Karpas-422 (cell line): ENCODE results near the gene C10orf67. TPM values are rescaled to one million over a fixed set of nuclear protein-coding genes. Genes with fewer than 3 reads are reported as not detected.
"Not testable (repeated sequence)": the region's sequence is repeated elsewhere in the genome, so short reads cannot be mapped to it uniquely, and the experiment has no call there.

Experiments
- DNase-seq: peaks from one replicate; pipeline ENCODE4 v3.0.0-alpha.2; 2015
- H2AFZ ChIP-seq: fragments of 200-600 bp; sonication (generic); 2 replicates; pipeline ENCODE4 v1.6.1; 2014; ENCODE audit warnings: antibody characterized with exemption, low read length, mixed read lengths
- H3K27ac ChIP-seq: fragments of 200-600 bp; sonication (generic); 2 replicates; pipeline ENCODE4 v1.5.1; 2014; ENCODE audit warnings: mild to moderate bottlenecking, low read length, moderate library complexity
- H3K27me3 ChIP-seq: fragments of 200-600 bp; sonication (generic); 2 replicates; pipeline ENCODE4 v1.6.1; 2014; ENCODE audit warnings: low read length, mixed read lengths
- H3K36me3 ChIP-seq: fragments of 200-600 bp; sonication (generic); 2 replicates; pipeline ENCODE4 v1.6.1; 2014; ENCODE audit warnings: low read length, mixed read lengths; ENCODE audit not compliant: insufficient read depth
- H3K4me1 ChIP-seq: fragments of 200-600 bp; sonication (generic); 2 replicates; pipeline ENCODE4 v1.6.1; 2014; ENCODE audit warnings: mild to moderate bottlenecking, low read length, mixed read lengths
- H3K4me2 ChIP-seq: fragments of 200-600 bp; sonication (generic); 2 replicates; pipeline ENCODE4 v1.6.1; 2014; ENCODE audit warnings: low read length, low read depth, mild to moderate bottlenecking; ENCODE audit not compliant: poor library complexity, severe bottlenecking
- H3K4me3 ChIP-seq: fragments of 200-600 bp; sonication (generic); 2 replicates; pipeline ENCODE4 v1.5.1; 2014; ENCODE audit warnings: mild to moderate bottlenecking, antibody characterized with exemption, low read length, mixed read lengths
- H3K79me2 ChIP-seq: fragments of 200-600 bp; sonication (generic); 2 replicates; pipeline ENCODE4 v1.6.1; 2014; ENCODE audit warnings: mild to moderate bottlenecking, low read length, mixed read lengths
- H3K9ac ChIP-seq: fragments of 200-600 bp; sonication (generic); 2 replicates; pipeline ENCODE4 v1.6.0; 2014; ENCODE audit warnings: low read length
- H3K9me2 ChIP-seq: fragments of 200-600 bp; sonication (generic), shearing (Covaris generic); replicated peaks from 2 replicates; pipeline ENCODE4 v1.6.0; 2014; ENCODE audit warnings: mild to moderate bottlenecking, low read length, moderate library complexity; ENCODE audit not compliant: insufficient read depth
- H3K9me3 ChIP-seq: fragments of 300-700, 200-600 bp; sonication (generic); 2 replicates; pipeline ENCODE4 v1.6.1; 2014; ENCODE audit warnings: low read length, mixed read lengths
- H4K20me1 ChIP-seq: fragments of 200-600 bp; sonication (generic); 2 replicates; pipeline ENCODE4 v1.6.1; 2014; ENCODE audit warnings: mild to moderate bottlenecking, antibody characterized with exemption, low read length, low read depth; ENCODE audit not compliant: insufficient read depth
- total RNA-seq: library from RNA; depleted of rRNA; stranded (reverse); fragments of >200 nt; shearing (Covaris generic); gene quantifications from 2 replicates; pipeline ENCODE4 v1.2.3, GENCODE V29; 2014; ENCODE audit warnings: low replicate concordance

Gene C10orf67
- total RNA-seq, 1 experiment from 2014 or later: not detected

DNA sequence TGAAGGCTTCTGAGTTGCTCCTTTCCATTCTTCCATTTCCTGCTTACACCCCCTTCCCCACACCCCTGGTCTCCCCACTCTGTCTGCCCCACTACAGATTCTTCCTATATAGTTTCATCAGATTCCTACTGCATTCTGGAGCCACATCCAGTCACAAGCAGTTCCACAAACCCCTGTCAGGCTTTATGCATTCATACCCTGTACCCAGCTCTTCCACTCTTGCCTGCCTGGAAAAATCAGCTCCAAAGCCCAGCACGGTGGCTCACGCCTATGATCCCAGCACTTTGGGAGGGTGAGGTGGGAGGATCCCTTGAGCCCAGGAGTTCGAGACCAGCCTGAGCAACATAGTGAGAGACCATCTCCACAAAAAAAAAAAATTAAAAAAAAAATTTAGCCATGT is 60.4 kb downstream of the C10orf67 start:
- Histone ChIP-seq H3K27ac (no peak overlapping the region), H2AFZ (no peak overlapping the region), H3K9me2 (no peaks in the 10 kb centered on the region), H3K4me3 (no peak overlapping the region), H3K36me3 (no peaks in the 10 kb centered on the region), H3K4me1 (no peaks in the 10 kb centered on the region), H3K4me2 (no peak overlapping the region), H3K9ac (no peak overlapping the region), H4K20me1 (no peaks in the 10 kb centered on the region), H3K79me2 (no peaks in the 10 kb centered on the region), H3K9me3 (no peaks in the 10 kb centered on the region), H3K27me3 (no peaks in the 10 kb centered on the region)
- no peak for DNase-seq

GRCh38 chr10:23283680-23284079 is 60.9 kb downstream of the C10orf67 start:
- H3K4me2 ChIP-seq: no peak overlapping the region
- H2AFZ ChIP-seq: no peak overlapping the region
- no peaks in the 10 kb centered on the region for H4K20me1 ChIP-seq
- H3K27me3 ChIP-seq: no peaks in the 10 kb centered on the region
- no peaks in the 10 kb centered on the region for H3K9me3 ChIP-seq
- no peaks in the 10 kb centered on the region for H3K36me3 ChIP-seq
- no peak overlapping the region for H3K27ac ChIP-seq
- H3K9me2 ChIP-seq: no peaks in the 10 kb centered on the region
- no peaks in the 10 kb centered on the region for H3K4me1 ChIP-seq
- DNase-seq: no peak
- no peak overlapping the region for H3K9ac ChIP-seq
- no peak overlapping the region for H3K4me3 ChIP-seq
- no peaks in the 10 kb centered on the region for H3K79me2 ChIP-seq

DNA sequence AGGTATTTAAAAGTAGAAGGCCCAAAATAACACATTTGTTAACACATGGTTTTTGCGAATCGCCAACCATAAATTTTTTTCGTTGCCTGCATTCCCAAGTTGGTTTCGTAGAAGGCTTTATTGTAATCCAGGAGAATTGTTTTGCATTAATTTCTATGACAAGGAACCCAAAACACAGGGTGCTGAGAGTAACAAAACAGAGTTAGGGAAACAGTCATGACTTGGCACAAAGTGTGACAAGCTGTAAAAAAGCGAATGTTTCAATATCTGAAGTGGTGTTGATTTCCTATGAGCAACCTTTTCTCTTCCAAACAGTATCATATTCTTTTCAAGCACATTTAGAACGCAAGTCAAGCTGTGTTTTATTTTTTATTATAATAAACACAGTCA is 63.6 kb downstream of the C10orf67 start:
- Histone ChIP-seq H2AFZ (no peak overlapping the region), H3K27ac (no peak overlapping the region), H3K4me3 (no peak overlapping the region)

DNA sequence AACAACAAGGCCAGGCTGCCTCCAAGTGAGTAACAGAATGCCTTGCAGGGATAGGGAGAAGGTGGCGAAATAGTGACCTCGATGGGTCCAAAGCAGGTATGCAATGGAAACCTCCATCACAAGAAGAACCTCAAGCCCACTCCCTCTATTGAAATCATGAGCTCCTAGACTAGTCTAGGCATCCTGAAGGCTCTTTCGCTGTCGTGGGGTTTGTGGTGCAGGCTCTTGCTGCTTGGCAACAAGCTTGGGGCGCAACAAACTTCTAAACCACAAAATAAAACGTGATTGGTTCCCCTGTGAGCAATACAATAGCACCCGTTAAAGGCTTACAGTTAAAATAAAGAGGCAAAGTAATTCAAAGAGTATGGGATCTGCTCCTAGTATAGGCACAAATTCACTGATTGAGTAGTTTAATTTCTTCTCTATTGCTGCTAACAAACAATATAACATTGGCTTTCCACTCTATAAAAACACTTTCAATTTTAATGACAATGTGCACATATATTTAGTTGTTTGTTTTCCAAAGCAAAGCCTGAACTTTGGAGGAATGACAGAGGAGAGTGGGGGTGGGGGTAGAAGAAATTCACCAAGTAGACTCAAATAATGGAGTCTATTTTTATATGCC is 64.1 kb downstream of the C10orf67 start:
- Histone ChIP-seq H3K27ac (no peak overlapping the region), H3K4me1 (no peaks in the 10 kb centered on the region), H3K36me3 (no peaks in the 10 kb centered on the region), H3K79me2 (no peaks in the 10 kb centered on the region), H3K9me3 (no peaks in the 10 kb centered on the region), H3K9ac (no peak overlapping the region), H3K27me3 (no peaks in the 10 kb centered on the region), H3K4me2 (no peak overlapping the region), H3K4me3 (no peak overlapping the region), H2AFZ (no peak overlapping the region), H4K20me1 (no peaks in the 10 kb centered on the region), H3K9me2 (no peaks in the 10 kb centered on the region)
- DNase-seq: no peak

More for the DNA sequence above, 63.6 kb downstream of the C10orf67 start:
- Histone ChIP-seq H3K4me2 (no peak overlapping the region), H3K9ac (no peak overlapping the region), H3K4me1 (no peaks in the 10 kb centered on the region), H3K9me2 (no peaks in the 10 kb centered on the region), H3K79me2 (no peaks in the 10 kb centered on the region), H3K36me3 (no peaks in the 10 kb centered on the region), H4K20me1 (no peaks in the 10 kb centered on the region), H3K27me3 (no peaks in the 10 kb centered on the region), H3K9me3 (no peaks in the 10 kb centered on the region)
- no peak for DNase-seq

GRCh38 chr10:23275355-23275754 is 69.2 kb downstream of the C10orf67 start:
- H3K27me3 ChIP-seq: no peaks in the 10 kb centered on the region
- peaks cover 3% of the 10 kb centered on the region; the same call in 1 of the 2 replicates for H3K9me3 ChIP-seq
- no peak overlapping the region for H2AFZ ChIP-seq
- H3K9me2 ChIP-seq: no peaks in the 10 kb centered on the region
- no peak overlapping the region for H3K27ac ChIP-seq
- no peaks in the 10 kb centered on the region for H3K4me1 ChIP-seq
- no peaks in the 10 kb centered on the region for H4K20me1 ChIP-seq
- H3K4me3 ChIP-seq: no peak overlapping the region
- H3K36me3 ChIP-seq: no peaks in the 10 kb centered on the region
- H3K79me2 ChIP-seq: no peaks in the 10 kb centered on the region
- no peak overlapping the region for H3K9ac ChIP-seq
- no peak for DNase-seq
- H3K4me2 ChIP-seq: no peak overlapping the region

DNA sequence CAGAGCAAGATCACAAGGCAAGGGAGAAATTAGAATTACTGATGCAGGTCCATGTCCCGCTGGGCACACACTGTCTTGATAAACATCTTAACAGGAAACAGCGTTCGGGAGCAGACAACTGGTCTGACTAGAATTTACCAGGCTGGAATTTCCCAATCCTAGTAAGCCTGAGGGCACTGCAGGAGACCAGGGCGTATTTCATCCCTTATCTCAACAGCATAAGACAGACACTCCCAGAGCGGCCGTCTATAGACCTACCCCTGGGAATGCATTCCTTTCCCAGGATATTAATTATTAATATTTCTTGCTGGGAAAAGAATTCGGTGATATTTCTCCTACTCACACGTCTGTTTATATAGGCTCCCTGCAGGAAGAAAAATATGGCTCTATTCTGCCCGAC is 70.4 kb downstream of the C10orf67 start:
- not testable (repeated sequence) for H3K36me3 ChIP-seq, H3K9ac ChIP-seq, H3K4me3 ChIP-seq, H3K9me2 ChIP-seq, H3K4me1 ChIP-seq, H3K4me2 ChIP-seq, DNase-seq, H3K9me3 ChIP-seq, H3K27me3 ChIP-seq, H2AFZ ChIP-seq, H3K27ac ChIP-seq, H3K79me2 ChIP-seq, H4K20me1 ChIP-seq

DNA sequence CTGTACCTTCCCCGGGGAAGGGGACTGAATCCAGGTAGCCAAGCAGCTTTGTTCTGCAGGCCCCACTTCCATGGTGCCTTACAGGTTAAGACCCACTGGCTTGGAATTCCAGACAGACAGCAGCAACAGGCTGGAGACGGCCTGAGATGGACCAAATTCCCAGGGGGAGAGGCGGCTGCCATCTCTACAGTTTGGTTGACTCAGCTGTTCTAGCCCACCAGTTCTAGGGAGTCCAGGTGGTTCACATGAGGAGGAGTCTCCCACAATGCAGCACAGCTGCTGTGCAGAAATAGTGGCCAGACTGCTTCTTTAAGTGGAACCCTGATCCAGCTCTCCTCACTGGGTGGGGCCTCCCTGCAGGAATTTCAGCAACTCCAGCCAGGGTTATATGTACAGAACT is 74.1 kb downstream of the C10orf67 start:
- Histone ChIP-seq H3K9me2 (no peaks in the 10 kb centered on the region), H2AFZ (no peak overlapping the region), H3K9ac (no peak overlapping the region)

DNA sequence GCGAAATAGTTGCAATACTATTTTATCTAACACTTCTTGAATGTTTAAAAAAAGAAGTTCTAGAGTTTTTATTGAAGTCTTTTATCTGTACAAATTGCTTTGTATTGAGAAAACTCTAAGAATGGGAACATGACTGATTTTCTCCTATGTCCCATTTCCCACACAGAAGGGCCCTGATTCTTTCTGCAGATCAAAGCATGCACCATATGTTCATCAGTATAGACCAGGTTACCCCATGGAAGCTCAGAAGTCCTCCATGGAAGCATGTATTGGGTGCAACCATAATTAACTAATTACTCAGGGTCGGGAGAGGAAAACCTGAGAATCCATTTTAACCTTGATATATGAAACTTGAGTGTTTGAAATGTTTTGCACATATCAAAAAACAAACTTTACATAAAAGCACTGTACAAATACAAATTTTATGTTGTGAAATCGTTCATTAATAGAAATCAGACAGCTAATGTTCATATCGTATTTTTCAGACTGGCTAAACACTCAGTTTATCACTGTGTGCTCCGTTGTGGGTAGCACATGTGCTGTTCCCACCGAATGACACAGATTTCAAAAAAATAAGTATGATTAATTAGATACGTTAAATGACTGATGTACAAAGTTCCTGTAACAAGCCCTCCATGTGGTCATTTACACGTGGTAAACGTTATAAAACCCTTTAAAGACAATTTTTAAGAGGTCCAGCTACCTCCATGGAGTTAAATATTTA is 81.0 kb downstream of the C10orf67 start:
- Histone ChIP-seq H3K9me2 (no peaks in the 10 kb centered on the region), H4K20me1 (no peaks in the 10 kb centered on the region), H3K9ac (no peak overlapping the region), H3K4me2 (no peak overlapping the region), H3K4me1 (no peaks in the 10 kb centered on the region), H3K9me3 (no peaks in the 10 kb centered on the region), H3K27me3 (no peaks in the 10 kb centered on the region), H2AFZ (no peak overlapping the region), H3K27ac (no peak overlapping the region), H3K36me3 (no peaks in the 10 kb centered on the region), H3K4me3 (no peak overlapping the region), H3K79me2 (no peaks in the 10 kb centered on the region)
- DNase-seq: no peak

More for the DNA sequence above, 74.1 kb downstream of the C10orf67 start:
- Histone ChIP-seq H3K36me3 (no peaks in the 10 kb centered on the region), H4K20me1 (no peaks in the 10 kb centered on the region), H3K27ac (no peak overlapping the region), H3K4me2 (no peak overlapping the region), H3K4me3 (no peak overlapping the region), H3K27me3 (no peaks in the 10 kb centered on the region), H3K79me2 (no peaks in the 10 kb centered on the region), H3K4me1 (no peaks in the 10 kb centered on the region), H3K9me3 (peaks cover 3% of the 10 kb centered on the region; the same call in 1 of the 2 replicates)
- no peak for DNase-seq
